OCI-LY1 (cell line): ENCODE measurements around the gene NFAM1.

Experiments used
- H2AFZ ChIP-seq: fragments of 200-600 bp; sonication (generic), shearing (Covaris generic); 2 replicates; pipeline ENCODE4 v1.6.0; 2014; ENCODE audit warnings: antibody characterized with exemption, mild to moderate bottlenecking, low read length
- H3F3A ChIP-seq: fragments of 200-600 bp; sonication (generic), shearing (Covaris generic); 2 replicates; pipeline ENCODE4 v1.6.0; 2014; ENCODE audit warnings: mild to moderate bottlenecking, antibody characterized with exemption, low read length, moderate library complexity; ENCODE audit not compliant: insufficient read depth
- H3K27ac ChIP-seq: fragments of 200-600 bp; sonication (generic); 2 replicates; pipeline ENCODE4 v1.5.1; 2014; ENCODE audit warnings: low read length, mixed run types, mild to moderate bottlenecking, low read depth; ENCODE audit not compliant: poor library complexity, severe bottlenecking
- H3K27me3 ChIP-seq: fragments of 200-600 bp; sonication (generic); 2 replicates; pipeline ENCODE4 v1.6.0; 2014; ENCODE audit warnings: antibody characterized with exemption, mild to moderate bottlenecking, low read length, moderate library complexity; ENCODE audit not compliant: insufficient read depth
- H3K36me3 ChIP-seq: fragments of 200-600 bp; sonication (generic); 2 replicates; pipeline ENCODE4 v1.6.1; 2014; ENCODE audit warnings: mild to moderate bottlenecking, antibody characterized with exemption, low read length, moderate library complexity, mixed read lengths; ENCODE audit not compliant: insufficient read depth
- H3K4me1 ChIP-seq: fragments of 200-600 bp; sonication (generic); 2 replicates; pipeline ENCODE4 v1.5.1; 2014; ENCODE audit warnings: mild to moderate bottlenecking, low read length, moderate library complexity; ENCODE audit not compliant: insufficient read depth, severe bottlenecking
- H3K4me2 ChIP-seq: fragments of 200-600 bp; sonication (generic), shearing (Covaris generic); 2 replicates; pipeline ENCODE4 v1.6.1; 2014; ENCODE audit warnings: low read length
- H3K4me3 ChIP-seq: fragments of 200-600 bp; sonication (generic); 2 replicates; pipeline ENCODE4 v1.5.1; 2014; ENCODE audit warnings: low read length, low read depth, mild to moderate bottlenecking, mixed read lengths; ENCODE audit not compliant: poor library complexity, severe bottlenecking
- H3K79me2 ChIP-seq: fragments of 200-600 bp; shearing (Covaris generic); 2 replicates; pipeline ENCODE4 v1.6.1; 2016; ENCODE audit warnings: mixed run types, low read length, mixed read lengths; ENCODE audit not compliant: insufficient read depth
- H3K9ac ChIP-seq: fragments of 200-600 bp; sonication (generic), shearing (Covaris generic); 2 replicates; pipeline ENCODE4 v1.6.1; 2014; ENCODE audit warnings: mild to moderate bottlenecking, low read length, mixed read lengths
- H3K9me2 ChIP-seq: fragments of 200-600 bp; sonication (generic), shearing (Covaris generic); 2 replicates; pipeline ENCODE4 v1.6.1; 2014; ENCODE audit warnings: low read depth, mild to moderate bottlenecking, low read length, mixed read lengths
- H3K9me3 ChIP-seq: fragments of 200-600 bp; shearing (Covaris generic); 2 replicates; pipeline ENCODE4 v1.6.1; 2014; ENCODE audit warnings: low read length, mixed read lengths
- H4K20me1 ChIP-seq: fragments of 200-600 bp; sonication (generic), shearing (Covaris generic); 2 replicates; pipeline ENCODE4 v1.6.0; 2016; ENCODE audit warnings: mild to moderate bottlenecking, low read length; ENCODE audit not compliant: insufficient read depth
- CTCF ChIP-seq: fragments of 200-600 bp; sonication (generic), shearing (Covaris generic); IDR thresholded peaks from 2 replicates; pipeline ENCODE4 v1.5.1; 2017; ENCODE audit warnings: mild to moderate bottlenecking, antibody characterized with exemption, low read length, moderate library complexity, mixed read lengths
- EZH2 ChIP-seq: fragments of 200-600 bp; sonication (generic), shearing (Covaris generic); IDR thresholded peaks from 2 replicates; pipeline ENCODE4 v1.8.0; 2017; ENCODE audit warnings: borderline replicate concordance, mixed run types, mild to moderate bottlenecking, antibody characterized with exemption, low read length, moderate library complexity, mixed read lengths

Gene NFAM1

DNA sequence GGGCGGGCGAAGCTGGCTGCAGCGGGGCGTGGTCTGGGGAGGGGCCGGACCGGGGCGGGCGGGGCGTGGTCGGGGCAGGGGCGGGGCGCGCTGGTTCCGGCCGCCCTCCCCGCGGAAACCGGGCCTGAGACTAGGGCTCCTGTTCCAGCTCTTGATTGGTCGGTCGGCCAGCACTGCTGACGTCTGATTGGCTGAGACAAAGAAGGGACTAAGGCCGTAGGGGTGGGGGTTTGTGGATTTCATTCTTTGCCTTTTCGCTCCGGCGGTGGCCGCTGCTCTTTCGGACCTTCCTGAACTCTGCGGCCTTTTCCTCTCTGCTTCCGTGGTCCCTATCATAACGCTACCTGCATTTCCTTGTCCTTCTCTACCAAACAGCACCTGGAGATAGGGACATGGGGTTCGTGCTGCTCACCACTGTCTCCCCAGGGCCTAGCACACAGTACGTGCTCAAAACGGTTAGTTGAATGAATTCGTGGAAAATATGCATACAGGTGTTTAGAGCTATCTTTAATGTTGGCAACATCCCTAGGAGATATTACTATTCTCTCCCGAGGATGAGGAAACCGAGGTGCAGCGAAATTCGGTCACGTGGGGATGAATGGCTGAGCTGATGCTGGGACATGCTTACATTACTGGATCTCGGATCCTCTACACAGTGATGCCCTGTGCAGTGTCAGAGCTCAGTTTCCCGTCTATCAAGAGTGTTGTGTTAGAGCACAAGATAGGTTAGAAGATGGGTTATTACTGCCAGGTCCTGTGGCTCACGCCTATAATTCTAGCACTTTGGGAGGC, 62.8 kb downstream of the NFAM1 start:
- no peaks in the 10 kb centered on the region for H3K9me2 ChIP-seq
- H3K4me2 ChIP-seq, result peak overlapping the region; percentile 82
- no peaks in the 10 kb centered on the region for H3K36me3 ChIP-seq
- peak overlapping the region; percentile 32; the same call in 1 of the 2 replicates for H2AFZ ChIP-seq
- H3K4me1 ChIP-seq, result peaks cover 14% of the 10 kb centered on the region
- H3K27me3 ChIP-seq, result peaks cover 23% of the 10 kb centered on the region
- no peaks in the 10 kb centered on the region for H3K79me2 ChIP-seq
- H3F3A ChIP-seq, result no peaks in the 10 kb centered on the region
- peak overlapping the region; percentile 55 for H3K9ac ChIP-seq
- peak overlapping the region; percentile 62 for H3K4me3 ChIP-seq
- H3K27ac ChIP-seq, result no peak overlapping the region
- no peaks in the 10 kb centered on the region for H4K20me1 ChIP-seq
- no peak for TF ChIP-seq CTCF
- no peak for TF ChIP-seq EZH2
- no peaks in the 10 kb centered on the region for H3K9me3 ChIP-seq

- Histone ChIP-seq H3K36me3 (no peaks in the 10 kb centered on the region), H3K9me2 (no peaks in the 10 kb centered on the region), H2AFZ (no peak overlapping the region), H3F3A (no peaks in the 10 kb centered on the region), H3K27ac (no peak overlapping the region), H3K9me3 (no peaks in the 10 kb centered on the region), H4K20me1 (no peaks in the 10 kb centered on the region), H3K9ac (no peak overlapping the region; the same call in 1 of the 2 replicates), H3K4me3 (peak overlapping the region; percentile 62), H3K4me1 (peaks cover 14% of the 10 kb centered on the region), H3K27me3 (peaks cover 26% of the 10 kb centered on the region), H3K79me2 (no peaks in the 10 kb centered on the region), H3K4me2 (peak overlapping the region; percentile 82)
- TF ChIP-seq CTCF (no peak), EZH2 (no peak)
Measured at GRCh38 chr22:42368379-42369249, 63.6 kb downstream of the NFAM1 start.

- H3K79me2 ChIP-seq, result no peaks in the 10 kb centered on the region
- peak overlapping the region; percentile 82 for H3K4me2 ChIP-seq
- no peak for TF ChIP-seq CTCF
- no peak for TF ChIP-seq EZH2
- peaks cover 26% of the 10 kb centered on the region for H3K27me3 ChIP-seq
- H3K27ac ChIP-seq, result no peak overlapping the region
- no peaks in the 10 kb centered on the region for H3F3A ChIP-seq
- no peaks in the 10 kb centered on the region for H3K36me3 ChIP-seq
- no peak overlapping the region for H3K4me3 ChIP-seq
- no peaks in the 10 kb centered on the region for H3K9me2 ChIP-seq
- H3K9ac ChIP-seq, result no peak overlapping the region
- no peaks in the 10 kb centered on the region for H3K9me3 ChIP-seq
- no peak overlapping the region for H2AFZ ChIP-seq
- no peaks in the 10 kb centered on the region for H4K20me1 ChIP-seq
- H3K4me1 ChIP-seq, result peaks cover 14% of the 10 kb centered on the region
Measured at GRCh38 chr22:42367980-42368378, 64.2 kb downstream of the NFAM1 start.
